ENCODE results near the gene KIAA1755.

Gene KIAA1755

DNA sequence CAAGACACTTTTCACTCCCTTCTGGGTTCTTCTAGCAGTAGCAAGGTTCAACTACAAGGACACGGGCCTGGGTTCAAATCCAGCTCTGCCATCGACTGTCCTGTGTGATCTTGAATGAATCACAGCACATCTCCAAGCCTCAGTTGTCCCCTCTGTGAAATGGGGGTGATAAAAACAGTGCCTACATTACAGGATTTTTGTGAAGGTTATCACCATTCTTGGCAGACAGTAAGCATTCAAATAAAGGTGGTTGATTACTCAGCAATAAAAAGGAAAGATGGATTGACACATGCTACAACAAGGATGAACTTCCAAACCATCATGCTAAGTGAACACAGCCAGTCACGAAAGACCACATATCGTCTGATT is 88.9 kb downstream of the KIAA1755 start:
- H3K9ac ChIP-seq (ENCODE audit: insufficient read length, low read depth), result no peak overlapping the region
- DNase-seq (ENCODE audit: low read depth, low spot score), result no peak

GRCh38 chr20:38170826-38171674 is 89.5 kb downstream of the KIAA1755 start:
- no peaks in the 10 kb centered on the region for H3K27me3 ChIP-seq (ENCODE audit: insufficient read depth, insufficient read length)
- DNase-seq (ENCODE audit: low read depth, low spot score), result no peak
- peaks cover 6% of the 10 kb centered on the region for H3K4me1 ChIP-seq (ENCODE audit: insufficient read depth, insufficient read length)

More for the DNA sequence above, 88.9 kb downstream of the KIAA1755 start:
- no peak overlapping the region for H3K4me3 ChIP-seq (ENCODE audit: insufficient read length, low read depth)
- no peaks in the 10 kb centered on the region for H3K27me3 ChIP-seq (ENCODE audit: insufficient read depth, insufficient read length)
- no peaks in the 10 kb centered on the region for H3K9me3 ChIP-seq (ENCODE audit: insufficient read depth, low read length)
- peaks cover 6% of the 10 kb centered on the region for H3K4me1 ChIP-seq (ENCODE audit: insufficient read depth, insufficient read length)
- TF ChIP-seq ZNF274 (IDR thresholded peaks at IDR 0.05; ENCODE audit: low read depth, low read length), result no peak
- no peak for TF ChIP-seq SUZ12 (IDR thresholded peaks at IDR 0.05; ENCODE audit: extremely low read depth, insufficient read depth, insufficient read length)
- TF ChIP-seq YY1 (IDR thresholded peaks at IDR 0.05; ENCODE audit: insufficient read depth, insufficient read length), result no peak
- H3K36me3 ChIP-seq (ENCODE audit: insufficient read depth, insufficient read length, low read length), result no peaks in the 10 kb centered on the region

DNA sequence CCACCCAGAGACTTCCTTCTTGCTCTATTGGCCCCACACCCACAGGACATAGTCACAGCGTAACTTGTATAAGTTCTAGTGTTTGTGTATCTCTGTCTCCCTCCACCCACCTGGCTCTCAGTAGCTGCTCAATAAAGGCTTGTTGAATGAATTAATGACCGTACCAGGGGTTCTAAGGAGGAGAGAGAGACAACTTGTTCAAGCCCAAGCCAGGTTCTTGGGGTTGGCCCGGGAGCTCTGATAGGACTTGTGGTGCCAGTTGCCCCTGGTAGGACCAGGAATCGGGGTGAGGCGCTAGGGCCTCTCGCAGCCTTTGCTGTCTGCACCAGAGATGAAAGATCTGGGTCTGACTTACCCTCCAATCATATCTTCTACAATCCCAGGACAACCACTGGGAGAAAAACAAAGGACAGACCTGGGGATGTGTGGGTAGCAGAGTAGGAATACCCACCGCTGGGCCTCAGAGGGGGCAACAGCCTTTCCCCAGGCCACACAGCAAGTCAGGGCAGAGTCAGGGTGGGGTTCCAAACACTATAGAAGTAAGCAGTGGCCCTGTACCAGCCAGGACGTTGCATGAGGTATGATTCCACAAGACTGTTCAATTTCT is 90.2 kb downstream of the KIAA1755 start:
- TF ChIP-seq SUZ12 (IDR thresholded peaks at IDR 0.05; ENCODE audit: extremely low read depth, insufficient read depth, insufficient read length) (no peak), YY1 (IDR thresholded peaks at IDR 0.05; ENCODE audit: insufficient read depth, insufficient read length) (no peak), ZNF274 (IDR thresholded peaks at IDR 0.05; ENCODE audit: low read depth, low read length) (no peak)
- Histone ChIP-seq H3K27me3 (ENCODE audit: insufficient read depth, insufficient read length) (no peaks in the 10 kb centered on the region), H3K4me1 (ENCODE audit: insufficient read depth, insufficient read length) (peaks cover 10% of the 10 kb centered on the region), H3K36me3 (ENCODE audit: insufficient read depth, insufficient read length, low read length) (no peaks in the 10 kb centered on the region), H3K9ac (ENCODE audit: insufficient read length, low read depth) (no peak overlapping the region), H3K9me3 (ENCODE audit: insufficient read depth, low read length) (no peaks in the 10 kb centered on the region), H3K4me3 (ENCODE audit: insufficient read length, low read depth) (no peak overlapping the region)
- DNase-seq (ENCODE audit: low read depth, low spot score), result no peak

More at GRCh38 chr20:38170826-38171674, 89.5 kb downstream of the KIAA1755 start:
- no peak overlapping the region for H3K4me3 ChIP-seq (ENCODE audit: insufficient read length, low read depth)
- H3K9ac ChIP-seq (ENCODE audit: insufficient read length, low read depth), result no peak overlapping the region
- no peaks in the 10 kb centered on the region for H3K9me3 ChIP-seq (ENCODE audit: insufficient read depth, low read length)
- TF ChIP-seq ZNF274 (IDR thresholded peaks at IDR 0.05; ENCODE audit: low read depth, low read length), result no peak
- TF ChIP-seq SUZ12 (IDR thresholded peaks at IDR 0.05; ENCODE audit: extremely low read depth, insufficient read depth, insufficient read length), result no peak
- no peak for TF ChIP-seq YY1 (IDR thresholded peaks at IDR 0.05; ENCODE audit: insufficient read depth, insufficient read length)
- H3K36me3 ChIP-seq (ENCODE audit: insufficient read depth, insufficient read length, low read length), result no peaks in the 10 kb centered on the region

GRCh38 chr20:38169636-38170193 is 90.8 kb downstream of the KIAA1755 start:
- TF ChIP-seq YY1 (IDR thresholded peaks at IDR 0.05; ENCODE audit: insufficient read depth, insufficient read length) (no peak), SUZ12 (IDR thresholded peaks at IDR 0.05; ENCODE audit: extremely low read depth, insufficient read depth, insufficient read length) (no peak), ZNF274 (IDR thresholded peaks at IDR 0.05; ENCODE audit: low read depth, low read length) (no peak)
- no peak overlapping the region for H3K4me3 ChIP-seq (ENCODE audit: insufficient read length, low read depth)
- no peak overlapping the region for H3K9ac ChIP-seq (ENCODE audit: insufficient read length, low read depth)
- no peaks in the 10 kb centered on the region for H3K27me3 ChIP-seq (ENCODE audit: insufficient read depth, insufficient read length)
- H3K4me1 ChIP-seq (ENCODE audit: insufficient read depth, insufficient read length), result peaks cover 11% of the 10 kb centered on the region
- H3K9me3 ChIP-seq (ENCODE audit: insufficient read depth, low read length), result no peaks in the 10 kb centered on the region
- H3K36me3 ChIP-seq (ENCODE audit: insufficient read depth, insufficient read length, low read length), result no peaks in the 10 kb centered on the region
- no peak for DNase-seq (ENCODE audit: low read depth, low spot score)

- no peak overlapping the region for H3K9ac ChIP-seq (ENCODE audit: insufficient read length, low read depth)
- TF ChIP-seq YY1 (IDR thresholded peaks at IDR 0.05; ENCODE audit: insufficient read depth, insufficient read length) (no peak), ZNF274 (IDR thresholded peaks at IDR 0.05; ENCODE audit: low read depth, low read length) (no peak), SUZ12 (IDR thresholded peaks at IDR 0.05; ENCODE audit: extremely low read depth, insufficient read depth, insufficient read length) (no peak)
- H3K4me3 ChIP-seq (ENCODE audit: insufficient read length, low read depth), result no peak overlapping the region
- H3K4me1 ChIP-seq (ENCODE audit: insufficient read depth, insufficient read length), result peaks cover 13% of the 10 kb centered on the region
- H3K36me3 ChIP-seq (ENCODE audit: insufficient read depth, insufficient read length, low read length), result no peaks in the 10 kb centered on the region
- no peaks in the 10 kb centered on the region for H3K27me3 ChIP-seq (ENCODE audit: insufficient read depth, insufficient read length)
- no peaks in the 10 kb centered on the region for H3K9me3 ChIP-seq (ENCODE audit: insufficient read depth, low read length)
- DNase-seq (ENCODE audit: low read depth, low spot score), result no peak
These were observed 91.5 kb downstream of the KIAA1755 start for GRCh38 chr20:38168791-38169589.

DNA sequence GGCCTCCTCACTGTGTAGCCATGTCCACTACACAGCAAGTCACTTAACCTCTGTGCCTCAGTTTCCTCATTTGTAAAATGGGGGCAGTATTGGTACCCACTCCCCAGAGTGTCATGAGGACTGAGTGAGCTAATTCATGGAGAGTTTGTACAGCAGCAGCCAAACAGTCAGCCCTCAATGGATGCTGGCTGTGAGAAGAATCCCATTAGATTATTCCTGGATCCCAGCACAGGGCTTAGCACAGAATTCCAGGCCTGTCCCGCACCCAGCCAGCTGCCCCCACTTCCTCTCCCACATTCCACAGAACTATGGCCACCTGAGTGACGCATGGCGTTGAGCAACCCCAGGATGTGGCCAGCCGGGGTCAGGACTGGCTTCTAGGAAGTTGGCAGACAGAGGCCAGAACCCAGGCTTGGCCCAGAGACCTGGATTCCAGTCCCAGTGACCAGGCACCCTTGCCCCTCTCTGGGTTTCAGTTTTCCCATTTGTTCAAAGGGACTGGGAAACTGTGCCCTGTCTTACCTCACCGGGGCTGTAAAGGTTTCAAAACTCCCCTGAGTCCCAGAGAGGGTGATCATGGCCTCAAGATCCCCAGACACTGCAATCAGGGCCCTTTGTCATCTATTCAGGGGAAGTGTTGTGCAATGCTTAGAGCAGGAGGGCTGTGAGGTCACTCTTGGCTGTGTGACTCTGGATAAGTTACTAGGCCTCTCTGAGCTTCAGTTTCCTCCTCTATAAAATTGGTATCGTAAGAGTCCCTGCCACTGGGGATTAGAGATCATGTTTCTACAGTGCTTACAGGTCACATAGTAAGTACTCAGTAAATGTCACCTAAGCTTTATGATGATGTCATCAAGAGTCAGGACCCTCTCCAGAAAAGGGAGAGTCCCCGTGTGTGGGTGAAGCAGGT is 92.4 kb downstream of the KIAA1755 start:
- DNase-seq (ENCODE audit: low read depth, low spot score), result no peak

More for the DNA sequence above, 92.4 kb downstream of the KIAA1755 start:
- Histone ChIP-seq H3K4me1 (ENCODE audit: insufficient read depth, insufficient read length) (peaks cover 13% of the 10 kb centered on the region), H3K36me3 (ENCODE audit: insufficient read depth, insufficient read length, low read length) (no peaks in the 10 kb centered on the region), H3K27me3 (ENCODE audit: insufficient read depth, insufficient read length) (no peaks in the 10 kb centered on the region), H3K9ac (ENCODE audit: insufficient read length, low read depth) (no peak overlapping the region), H3K4me3 (ENCODE audit: insufficient read length, low read depth) (no peak overlapping the region), H3K9me3 (ENCODE audit: insufficient read depth, low read length) (no peaks in the 10 kb centered on the region)
- TF ChIP-seq YY1 (IDR thresholded peaks at IDR 0.05; ENCODE audit: insufficient read depth, insufficient read length), result no peak
- TF ChIP-seq SUZ12 (IDR thresholded peaks at IDR 0.05; ENCODE audit: extremely low read depth, insufficient read depth, insufficient read length), result no peak
- no peak for TF ChIP-seq ZNF274 (IDR thresholded peaks at IDR 0.05; ENCODE audit: low read depth, low read length)

Data from NT2/D1 (cell line).